Fibroblast of pulmonary artery (primary cell): ENCODE measurements around the gene CASP2.
A peak's percentile ranks its signal among the peaks of the same experiment; 100 is the strongest.

Experiments used
- DNase-seq: peaks from one replicate; pipeline ENCODE4 v3.0.0-alpha.2; 2010; ENCODE audit warnings: low read depth
- H3K4me3 ChIP-seq: replicated peaks from 2 replicates; pipeline ENCODE4 v1.5.1; 2011; ENCODE audit warnings: low read depth, mild to moderate bottlenecking, control low read depth, low read length, moderate library complexity
- TF ChIP-seq, protein P1 (sequence below): IDR thresholded peaks from 2 replicates; pipeline ENCODE4 v1.5.1; 2011; ENCODE audit warnings: mild to moderate bottlenecking, control low read depth, low read length, inconsistent platforms; ENCODE audit errors: missing control alignments

CASP2 gene

DNA sequence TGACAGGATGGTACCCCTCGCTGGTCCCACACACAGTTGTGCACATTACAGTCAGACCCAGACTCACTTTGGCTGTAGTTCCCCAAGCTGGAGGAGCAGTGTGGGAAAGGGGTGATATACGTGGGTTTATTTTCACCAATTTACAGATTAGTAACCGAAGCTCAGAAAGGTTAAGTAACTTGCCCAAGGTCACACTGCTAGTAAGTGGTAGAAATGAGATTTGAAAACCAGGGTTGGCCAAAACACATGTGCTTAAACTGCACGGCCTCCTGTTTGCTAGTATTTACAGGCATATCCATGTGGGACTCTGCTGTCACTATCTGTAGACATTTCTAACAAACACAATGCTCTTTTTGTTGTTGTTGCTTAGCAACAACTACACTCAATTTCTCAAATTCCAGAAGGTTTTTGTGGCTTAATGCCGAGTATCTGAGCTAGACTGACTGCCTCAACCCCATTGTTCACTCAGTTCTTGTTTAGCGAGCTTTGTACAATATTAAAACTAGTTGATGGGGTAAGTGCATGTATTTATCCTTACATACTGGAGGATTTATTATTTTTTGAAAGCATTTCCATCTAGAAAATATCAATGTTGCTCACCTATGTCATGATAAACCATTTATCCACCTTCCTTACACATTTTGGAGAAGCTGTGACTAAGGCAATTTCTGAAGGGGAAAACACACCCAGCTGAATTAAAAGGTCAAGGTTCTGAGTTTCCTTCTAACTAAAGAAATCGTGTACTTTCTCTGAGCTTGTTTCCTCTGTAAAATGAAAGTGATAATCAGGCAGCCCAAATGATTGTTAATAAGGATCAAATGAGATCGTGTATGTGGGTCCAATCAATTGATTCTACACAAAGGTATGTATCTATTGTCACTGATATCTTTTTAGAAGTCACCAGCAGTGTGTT lies 8.7 kb upstream of the CASP2 start:
- H3K4me3 ChIP-seq: no peak overlapping the region
- peak; percentile 94 for DNase-seq
- TF ChIP-seq, protein P1, sequence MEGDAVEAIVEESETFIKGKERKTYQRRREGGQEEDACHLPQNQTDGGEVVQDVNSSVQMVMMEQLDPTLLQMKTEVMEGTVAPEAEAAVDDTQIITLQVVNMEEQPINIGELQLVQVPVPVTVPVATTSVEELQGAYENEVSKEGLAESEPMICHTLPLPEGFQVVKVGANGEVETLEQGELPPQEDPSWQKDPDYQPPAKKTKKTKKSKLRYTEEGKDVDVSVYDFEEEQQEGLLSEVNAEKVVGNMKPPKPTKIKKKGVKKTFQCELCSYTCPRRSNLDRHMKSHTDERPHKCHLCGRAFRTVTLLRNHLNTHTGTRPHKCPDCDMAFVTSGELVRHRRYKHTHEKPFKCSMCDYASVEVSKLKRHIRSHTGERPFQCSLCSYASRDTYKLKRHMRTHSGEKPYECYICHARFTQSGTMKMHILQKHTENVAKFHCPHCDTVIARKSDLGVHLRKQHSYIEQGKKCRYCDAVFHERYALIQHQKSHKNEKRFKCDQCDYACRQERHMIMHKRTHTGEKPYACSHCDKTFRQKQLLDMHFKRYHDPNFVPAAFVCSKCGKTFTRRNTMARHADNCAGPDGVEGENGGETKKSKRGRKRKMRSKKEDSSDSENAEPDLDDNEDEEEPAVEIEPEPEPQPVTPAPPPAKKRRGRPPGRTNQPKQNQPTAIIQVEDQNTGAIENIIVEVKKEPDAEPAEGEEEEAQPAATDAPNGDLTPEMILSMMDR: no peak

GRCh38 chr7:143280160-143280559 lies 8.0 kb upstream of the CASP2 start:
- H3K4me3 ChIP-seq: no peak overlapping the region
- TF ChIP-seq, protein P1: no peak
- no peak for DNase-seq

GRCh38 chr7:143280566-143280965 lies 7.6 kb upstream of the CASP2 start:
- H3K4me3 ChIP-seq: no peak overlapping the region
- TF ChIP-seq, protein P1: no peak
- no peak for DNase-seq

DNA sequence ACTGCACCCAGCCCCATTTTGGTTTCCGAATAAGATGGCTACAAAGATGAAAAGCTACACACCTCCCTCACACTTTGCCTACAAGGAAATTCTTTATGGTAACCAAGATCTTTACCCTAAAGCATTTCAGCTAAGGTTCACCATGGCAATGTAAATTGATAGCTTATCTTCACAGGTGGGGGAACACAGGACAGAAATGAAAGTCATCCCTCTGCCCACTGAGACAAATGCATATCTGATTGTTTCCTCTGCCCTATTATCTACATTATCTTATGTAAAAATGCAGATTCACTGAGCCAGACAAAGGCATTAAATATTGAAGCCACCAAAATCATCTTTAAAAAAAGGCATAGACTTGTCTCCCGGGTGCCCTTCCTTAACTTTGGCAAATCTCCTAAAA lies 6.6 kb upstream of the CASP2 start:
- TF ChIP-seq, protein P1: no peak
- H3K4me3 ChIP-seq: no peak overlapping the region
- no peak for DNase-seq

DNA sequence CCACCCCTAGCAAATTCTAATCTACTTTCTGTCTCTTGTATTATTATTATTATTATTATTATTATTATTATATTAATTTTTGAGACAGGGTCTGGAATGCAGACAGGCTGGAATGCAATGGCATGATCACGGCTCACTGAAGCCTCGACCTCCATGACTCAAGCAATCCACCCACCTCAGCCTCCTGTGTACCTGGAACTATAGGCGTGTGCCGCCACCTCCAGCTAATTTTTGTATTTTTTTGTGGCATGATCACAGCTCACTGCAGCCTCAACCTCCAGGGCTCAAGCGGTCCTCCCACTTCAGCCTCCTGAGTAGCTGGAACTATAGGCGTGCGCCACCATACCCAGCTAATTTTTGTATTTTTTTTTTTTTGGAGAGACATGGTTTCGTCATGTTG lies 6.0 kb upstream of the CASP2 start:
- H3K4me3 ChIP-seq: no peak overlapping the region
- DNase-seq: no peak
- TF ChIP-seq, protein P1: no peak

DNA sequence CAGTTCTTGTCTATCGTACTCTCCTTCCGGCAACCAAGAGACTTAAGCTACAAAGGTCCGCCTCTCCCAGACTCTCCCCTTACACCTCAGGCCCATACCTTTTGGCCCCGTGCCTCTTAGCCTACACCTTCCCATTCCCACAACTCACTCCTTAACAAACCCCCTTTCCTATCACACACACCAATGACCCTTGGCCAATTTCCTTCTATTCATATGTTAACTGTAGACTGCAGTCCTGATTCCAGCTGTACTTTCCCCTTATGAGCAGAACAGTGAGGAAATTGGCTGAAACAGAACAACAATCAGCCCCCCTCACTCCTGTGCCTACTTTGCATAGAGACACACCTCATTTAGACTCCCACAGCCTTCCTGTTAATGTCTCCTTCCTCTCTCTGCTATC lies 4.8 kb upstream of the CASP2 start:
- no peak for DNase-seq
- H3K4me3 ChIP-seq: no peak overlapping the region
- TF ChIP-seq, protein P1: no peak
